OCI-LY3 (cell line): ENCODE data around the gene TRIO.

Source experiments
- H2AFZ ChIP-seq: fragments of 200-600, 300-600 bp; shearing (Covaris generic); 2 replicates; pipeline ENCODE4 v1.6.0; 2014; ENCODE audit warnings: antibody characterized with exemption, low read depth, low read length
- H3K27ac ChIP-seq: fragments of 200-600, 300-600 bp; sonication (generic); 2 replicates; pipeline ENCODE4 v1.5.1; 2014; ENCODE audit warnings: mild to moderate bottlenecking, low read length, moderate library complexity, mixed read lengths
- H3K27me3 ChIP-seq: fragments of 200-600, 300-600 bp; sonication (generic); 2 replicates; pipeline ENCODE4 v1.6.1; 2014; ENCODE audit warnings: low read depth, low read length, mixed read lengths
- H3K36me3 ChIP-seq: fragments of 200-600, 300-600 bp; sonication (generic); replicated peaks from 2 replicates; pipeline ENCODE3; 2014; ENCODE audit warnings: low read depth, low read length, mixed read lengths
- H3K4me1 ChIP-seq: fragments of 300-600, 200-600 bp; sonication (generic); 2 replicates; pipeline ENCODE4 v1.6.1; 2014; ENCODE audit warnings: low read length, mixed read lengths
- H3K4me2 ChIP-seq: fragments of 200-600, 300-600 bp; sonication (generic); 2 replicates; pipeline ENCODE4 v1.6.1; 2014; ENCODE audit warnings: low read length, mixed read lengths
- H3K4me3 ChIP-seq: fragments of 300-600, 200-600 bp; sonication (generic); 2 replicates; pipeline ENCODE4 v1.5.1; 2014; ENCODE audit warnings: antibody characterized with exemption, mild to moderate bottlenecking, low read length, moderate library complexity
- H3K79me2 ChIP-seq: fragments of 300-600, 200-600 bp; shearing (Covaris generic); 2 replicates; pipeline ENCODE4 v1.6.1; 2014; ENCODE audit warnings: mild to moderate bottlenecking, low read length, mixed read lengths
- H3K9ac ChIP-seq: fragments of 300-600, 200-600 bp; shearing (Covaris generic); 2 replicates; pipeline ENCODE4 v1.6.0; 2014; ENCODE audit warnings: mild to moderate bottlenecking, low read length, moderate library complexity
- H3K9me3 ChIP-seq: fragments of 200-600, 300-600 bp; shearing (Covaris generic); 2 replicates; pipeline ENCODE4 v1.6.1; 2014; ENCODE audit warnings: low read length, mixed read lengths; ENCODE audit not compliant: insufficient read depth
- H4K20me1 ChIP-seq: fragments of 200-600, 300-600 bp; sonication (generic); 2 replicates; pipeline ENCODE4 v1.6.1; 2016; ENCODE audit warnings: low read length, mixed read lengths; ENCODE audit not compliant: insufficient read depth
- CTCF ChIP-seq: fragments of 200-600, 300-600 bp; sonication (generic); IDR thresholded peaks from 2 replicates; pipeline ENCODE4 v1.5.1; 2014; ENCODE audit warnings: antibody characterized with exemption, low read length, low read depth
- EZH2phosphoT487 ChIP-seq: fragments of 200-600 bp; shearing (Covaris generic); IDR thresholded peaks from 2 replicates; pipeline ENCODE4 v1.6.1; 2018; ENCODE audit warnings: antibody characterized with exemption, mixed run types, low read depth

The TRIO gene

DNA sequence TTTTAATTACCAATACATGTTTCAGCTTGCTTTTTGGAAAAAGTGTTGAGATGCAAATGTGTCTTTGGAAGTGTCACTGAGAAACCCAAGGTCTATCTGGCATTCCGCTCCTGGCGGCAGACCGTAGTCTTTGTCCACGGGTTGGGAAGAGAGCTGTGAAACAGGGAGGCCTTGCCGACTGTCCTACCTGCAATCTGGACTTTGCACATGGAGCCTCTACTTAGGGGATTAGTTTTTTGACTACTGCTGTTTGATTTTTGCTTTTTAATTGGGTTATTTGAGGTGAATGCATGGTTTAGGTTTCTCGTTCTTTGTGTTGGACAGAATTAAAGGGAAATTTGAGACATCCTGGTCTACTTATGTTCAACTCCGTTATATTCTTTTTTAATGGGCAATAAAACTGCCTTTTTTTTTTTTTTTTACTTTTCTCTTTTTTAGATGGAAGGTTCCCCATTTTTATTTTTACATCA, 25.7 kb downstream of the TRIO start:
- no peaks in the 10 kb centered on the region for H3K4me1 ChIP-seq
- H3K4me3 ChIP-seq: no peak overlapping the region
- no peak overlapping the region for H3K9ac ChIP-seq
- H2AFZ ChIP-seq: no peak overlapping the region
- H4K20me1 ChIP-seq: no peaks in the 10 kb centered on the region
- H3K27ac ChIP-seq: no peak overlapping the region
- H3K79me2 ChIP-seq: no peaks in the 10 kb centered on the region
- no peak overlapping the region for H3K4me2 ChIP-seq
- H3K36me3 ChIP-seq: no peaks in the 10 kb centered on the region
- no peak for TF ChIP-seq EZH2phosphoT487
- no peak for TF ChIP-seq CTCF
- H3K9me3 ChIP-seq: no peaks in the 10 kb centered on the region
- H3K27me3 ChIP-seq: no peaks in the 10 kb centered on the region

- H3K9ac ChIP-seq: no peak overlapping the region
- no peak overlapping the region for H2AFZ ChIP-seq
- no peak overlapping the region for H3K4me2 ChIP-seq
- no peaks in the 10 kb centered on the region for H3K4me1 ChIP-seq
- no peaks in the 10 kb centered on the region for H3K27me3 ChIP-seq
- H3K79me2 ChIP-seq: no peaks in the 10 kb centered on the region
- no peak overlapping the region for H3K27ac ChIP-seq
- no peaks in the 10 kb centered on the region for H3K9me3 ChIP-seq
- no peaks in the 10 kb centered on the region for H3K36me3 ChIP-seq
- no peak overlapping the region for H3K4me3 ChIP-seq
- H4K20me1 ChIP-seq: no peaks in the 10 kb centered on the region
- TF ChIP-seq EZH2phosphoT487 (no peak), CTCF (no peak)
These were observed 27.9 kb downstream of the TRIO start for GRCh38 chr5:14171046-14171445.

- Histone ChIP-seq H3K27ac (no peak overlapping the region), H3K4me2 (no peak overlapping the region), H3K9ac (no peak overlapping the region), H3K36me3 (no peaks in the 10 kb centered on the region), H3K4me3 (no peak overlapping the region), H3K4me1 (no peaks in the 10 kb centered on the region), H3K79me2 (no peaks in the 10 kb centered on the region), H2AFZ (no peak overlapping the region), H3K9me3 (no peaks in the 10 kb centered on the region), H4K20me1 (no peaks in the 10 kb centered on the region), H3K27me3 (no peaks in the 10 kb centered on the region)
- no peak for TF ChIP-seq CTCF
- no peak for TF ChIP-seq EZH2phosphoT487
These were observed 28.5 kb downstream of the TRIO start for GRCh38 chr5:14171621-14172020.

DNA sequence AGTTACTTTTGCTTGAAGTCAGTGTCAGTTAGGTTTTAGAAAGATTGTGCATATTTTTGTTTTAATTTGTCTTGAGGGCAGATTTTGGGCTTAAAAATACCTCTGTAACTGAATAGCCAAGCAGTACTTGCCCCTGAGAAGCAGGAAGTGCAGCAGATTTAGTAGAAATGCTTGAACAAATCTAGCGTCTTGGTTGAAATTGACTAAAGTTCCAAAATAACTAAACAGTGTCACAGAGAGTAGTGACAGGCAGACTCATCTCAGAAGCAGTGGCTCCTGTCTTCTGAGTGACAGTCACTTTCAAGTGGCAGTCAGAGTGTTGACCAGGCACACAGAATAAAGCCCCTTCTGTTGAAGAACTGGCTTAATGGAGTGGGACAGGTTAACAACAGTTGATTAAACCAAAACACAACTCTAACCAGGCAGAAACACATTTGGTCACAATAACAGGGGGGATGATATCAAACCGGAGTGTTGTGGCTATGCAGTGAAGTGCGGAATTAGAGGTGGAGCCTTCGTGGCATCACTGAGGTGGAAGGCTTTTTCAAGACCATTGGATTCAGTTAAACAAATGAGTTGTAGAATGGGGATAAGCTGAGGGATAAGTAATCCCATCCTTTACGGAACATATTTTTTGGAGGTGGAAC, 29.1 kb downstream of the TRIO start:
- H3K27me3 ChIP-seq: no peaks in the 10 kb centered on the region
- H3K4me2 ChIP-seq: no peak overlapping the region
- H3K36me3 ChIP-seq: no peaks in the 10 kb centered on the region
- no peaks in the 10 kb centered on the region for H3K79me2 ChIP-seq
- TF ChIP-seq CTCF: no peak
- TF ChIP-seq EZH2phosphoT487: no peak
- H4K20me1 ChIP-seq: no peaks in the 10 kb centered on the region
- no peak overlapping the region for H3K9ac ChIP-seq
- no peak overlapping the region for H3K4me3 ChIP-seq
- H3K27ac ChIP-seq: no peak overlapping the region
- H3K9me3 ChIP-seq: no peaks in the 10 kb centered on the region
- H3K4me1 ChIP-seq: no peaks in the 10 kb centered on the region
- no peak overlapping the region for H2AFZ ChIP-seq
